IPS-11a (cell line): ENCODE measurements around the gene KLRB1.
"Not testable (repeated sequence)": the region's sequence is repeated elsewhere in the genome, so short reads cannot be mapped to it uniquely, and the experiment has no call there.

ENCODE experiments used
- H3K4me3 ChIP-seq: one replicate; pipeline ENCODE4 v1.5.1; 2013; ENCODE audit warnings: low read depth, low read length, control low read depth

The KLRB1 gene

GRCh38 chr12:9607716-9608115 lies at the start of gene KLRB1:
KLRB1 (minus strand) TSS chr12:9607916; CDS start chr12:9607839, 77 bp downstream.
- no peak within 1 kb of the TSS for H3K4me3 ChIP-seq

- no peak overlapping the region for H3K4me3 ChIP-seq
These were observed 43.6 kb upstream of the KLRB1 start for GRCh38 chr12:9651265-9651729.

DNA sequence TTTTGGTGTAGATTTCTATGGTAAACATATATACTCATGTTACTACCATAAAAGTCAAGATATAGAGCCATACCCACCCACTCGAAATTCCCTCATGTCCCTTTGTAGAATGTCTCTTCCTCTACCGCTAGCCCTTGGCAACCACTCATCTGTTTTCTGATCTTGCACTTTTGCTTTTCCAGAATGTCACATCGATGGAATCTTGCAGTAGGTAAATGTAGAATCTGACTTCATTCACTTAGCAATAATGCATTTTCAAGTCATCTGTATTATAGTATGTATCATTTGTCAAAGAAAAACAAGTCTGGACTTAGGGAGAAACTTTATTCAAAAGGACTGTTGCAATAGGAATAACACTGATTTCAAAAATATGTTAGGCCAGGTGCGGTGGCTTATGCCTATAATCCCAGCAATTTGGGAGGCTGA lies 42.4 kb upstream of the KLRB1 start:
- no peak overlapping the region for H3K4me3 ChIP-seq

DNA sequence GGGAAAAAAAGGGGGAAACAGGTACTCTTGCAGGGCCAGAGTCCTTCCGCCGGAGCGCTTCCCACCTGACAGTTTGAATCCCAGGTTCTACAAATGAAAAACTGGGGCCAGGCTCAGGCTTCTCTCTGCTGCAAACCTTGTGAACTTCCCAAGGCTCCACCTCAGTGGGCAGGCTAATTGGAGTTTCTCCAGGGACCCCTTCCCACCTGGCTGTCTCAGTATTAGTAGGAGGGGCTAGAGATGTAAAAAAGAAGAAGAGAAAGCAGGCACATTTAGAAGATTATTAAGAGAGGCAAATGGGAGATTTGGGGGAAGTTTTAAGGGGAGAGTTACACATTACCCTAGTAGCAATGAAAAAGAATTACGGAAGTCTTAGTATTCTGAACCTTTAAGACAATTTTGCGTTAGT lies 41.8 kb upstream of the KLRB1 start:
- H3K4me3 ChIP-seq, result peak overlapping the region; percentile 55

DNA sequence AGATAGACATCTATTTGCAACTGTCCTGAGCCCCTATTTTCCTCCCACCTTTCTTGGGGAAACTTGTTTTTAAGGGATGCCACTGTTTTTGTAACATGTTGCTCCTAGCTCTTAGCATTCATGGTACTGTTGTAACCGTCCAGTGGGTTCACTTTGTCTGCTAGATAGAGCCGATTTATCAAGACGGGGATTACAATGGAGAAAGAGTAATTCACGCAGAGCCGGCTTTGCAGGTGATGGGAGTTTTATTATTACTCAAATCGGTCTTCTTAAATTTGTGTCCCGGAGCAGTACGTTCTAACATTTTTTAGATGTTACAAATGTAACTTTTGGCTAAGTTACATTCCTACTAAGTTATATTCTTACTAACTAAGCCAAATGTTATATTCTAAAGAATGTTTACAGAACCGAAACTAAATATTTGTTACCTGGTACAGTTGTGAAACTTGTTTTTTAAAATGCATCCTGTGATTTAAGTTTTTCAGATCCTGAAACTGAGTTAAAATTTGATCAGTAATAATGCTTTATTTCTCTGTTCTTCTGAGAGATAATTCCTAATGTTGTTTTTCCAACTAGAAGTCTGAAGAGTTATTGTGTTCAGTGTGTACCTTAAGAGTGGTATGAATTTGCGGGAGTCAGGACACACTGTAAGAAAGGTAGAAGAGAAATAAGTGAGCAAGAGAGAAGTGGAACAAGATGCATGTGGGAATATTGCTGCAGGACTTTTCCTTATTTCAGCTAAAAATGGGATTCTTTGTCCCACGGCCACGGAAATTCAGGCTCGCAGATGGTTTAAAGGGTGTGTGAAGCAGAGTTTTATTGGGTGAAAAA lies 41.2 kb upstream of the KLRB1 start:
- H3K4me3 ChIP-seq, result peak overlapping the region; percentile 55

DNA sequence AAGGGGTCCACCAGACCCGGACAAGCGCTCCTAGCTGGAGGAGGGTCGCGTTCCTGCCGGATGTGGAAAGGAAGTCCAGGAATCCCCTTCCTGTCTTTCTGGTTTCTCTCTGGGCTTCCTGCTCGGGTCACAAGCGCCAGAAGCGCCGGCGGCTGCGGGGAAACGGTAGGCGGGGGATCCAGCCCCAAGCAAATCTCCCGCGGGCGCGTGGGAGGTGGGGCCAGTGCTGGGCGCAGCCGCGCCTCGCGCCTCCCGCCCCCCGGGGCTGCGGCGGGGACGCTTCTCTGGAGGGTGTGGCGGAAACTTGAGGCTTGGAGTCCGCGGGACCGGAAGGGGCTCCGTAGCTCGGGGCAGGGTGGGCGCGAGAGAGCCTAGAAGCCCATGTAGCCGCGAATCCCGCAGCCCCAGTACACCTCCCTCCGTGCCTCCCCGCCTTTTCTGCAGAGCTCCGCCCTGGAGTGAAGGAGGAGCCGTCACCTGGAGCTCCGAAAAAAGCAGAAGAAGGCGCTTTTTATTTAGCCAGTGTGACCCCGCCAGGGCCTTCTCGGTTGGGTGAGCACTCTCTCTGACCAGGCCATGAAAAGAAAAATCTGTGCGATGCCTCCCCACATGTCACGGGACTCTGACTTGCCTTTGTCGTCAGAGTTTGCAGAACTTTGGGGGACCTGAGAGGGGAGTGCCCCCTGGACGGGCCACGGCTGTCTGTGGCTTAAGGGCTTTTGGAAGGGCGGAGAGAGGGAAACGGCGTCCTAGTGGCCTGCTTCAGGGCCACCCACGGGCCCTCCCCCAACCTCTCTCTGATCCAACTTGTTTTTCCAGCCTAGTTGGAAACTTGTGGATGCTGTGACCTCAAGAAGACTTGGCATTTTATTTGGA lies 40.3 kb upstream of the KLRB1 start:
- H3K4me3 ChIP-seq, result peak overlapping the region; percentile 55

DNA sequence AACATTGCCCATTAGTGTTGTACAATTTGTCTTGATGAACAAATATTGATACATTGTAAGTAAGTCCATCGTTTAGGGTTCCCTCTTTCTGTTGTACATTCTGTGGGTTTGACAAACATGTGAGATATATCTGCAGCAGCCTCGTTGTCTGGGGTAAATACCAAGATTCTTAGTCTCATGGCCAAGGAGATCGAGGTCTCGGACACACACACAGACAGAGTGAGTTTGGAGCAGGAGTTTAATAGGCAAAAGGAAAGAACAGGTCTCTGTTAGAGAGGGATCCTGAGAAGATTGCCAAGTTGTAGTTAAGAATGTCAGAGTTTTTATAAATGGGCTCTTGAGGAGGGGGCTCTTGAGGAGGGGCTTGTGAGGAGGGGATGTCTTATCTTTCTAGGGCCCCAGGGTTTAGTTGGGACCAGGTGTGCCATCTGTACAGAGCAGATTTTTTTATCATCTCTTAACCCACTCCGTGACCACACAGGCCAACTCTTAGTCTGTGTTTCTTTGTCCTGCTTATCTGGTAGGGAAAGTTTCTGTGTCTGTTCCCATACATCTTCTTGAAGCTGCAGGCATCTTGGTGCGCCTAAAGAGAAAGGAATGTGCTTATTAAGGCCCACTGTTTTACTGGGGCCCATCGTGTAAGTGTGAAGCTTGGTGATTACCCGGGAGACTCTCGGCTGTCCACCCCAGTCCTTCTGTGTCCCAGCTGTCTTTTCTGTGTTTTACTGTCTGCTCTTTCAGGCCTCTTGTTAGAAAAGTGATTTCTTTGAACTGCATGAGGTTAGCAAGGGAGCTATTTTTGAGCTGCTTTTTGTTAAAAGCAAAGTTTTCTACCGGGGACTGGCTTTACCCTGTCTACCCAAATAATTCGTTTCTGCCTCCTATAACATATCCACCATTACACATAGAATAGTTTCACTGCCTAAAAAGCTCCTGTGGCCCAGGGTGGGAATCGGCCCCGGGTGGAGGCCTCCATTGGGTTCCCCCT lies 39.4 kb upstream of the KLRB1 start:
- peak overlapping the region; percentile 55 for H3K4me3 ChIP-seq

DNA sequence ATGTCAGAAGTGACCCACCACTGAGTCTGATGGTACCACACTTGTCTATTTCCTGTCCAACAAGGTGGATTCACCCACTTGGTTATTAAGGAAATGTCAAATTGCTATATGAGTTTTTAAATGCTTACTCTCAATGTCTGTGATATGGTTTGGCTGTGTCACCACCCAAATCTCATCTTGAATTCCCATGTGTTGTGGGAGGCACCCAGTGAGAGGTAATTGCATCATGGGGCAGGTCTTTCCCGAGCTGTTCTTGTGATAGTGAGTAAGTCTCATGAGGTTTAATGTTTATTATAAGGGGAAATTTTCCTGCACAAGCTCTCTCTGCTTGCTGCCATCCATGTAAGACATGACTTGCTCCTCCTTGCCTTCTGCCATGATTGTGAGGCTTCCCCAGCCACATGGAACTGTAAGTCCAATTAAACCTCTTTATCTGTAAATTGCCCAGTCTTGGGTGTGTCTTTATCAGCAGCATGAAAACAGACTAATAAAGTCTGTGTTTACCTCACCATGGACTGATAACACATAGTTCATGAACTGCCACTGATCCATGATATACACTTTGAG lies 37.4 kb upstream of the KLRB1 start:
- H3K4me3 ChIP-seq, result not testable (repeated sequence)

DNA sequence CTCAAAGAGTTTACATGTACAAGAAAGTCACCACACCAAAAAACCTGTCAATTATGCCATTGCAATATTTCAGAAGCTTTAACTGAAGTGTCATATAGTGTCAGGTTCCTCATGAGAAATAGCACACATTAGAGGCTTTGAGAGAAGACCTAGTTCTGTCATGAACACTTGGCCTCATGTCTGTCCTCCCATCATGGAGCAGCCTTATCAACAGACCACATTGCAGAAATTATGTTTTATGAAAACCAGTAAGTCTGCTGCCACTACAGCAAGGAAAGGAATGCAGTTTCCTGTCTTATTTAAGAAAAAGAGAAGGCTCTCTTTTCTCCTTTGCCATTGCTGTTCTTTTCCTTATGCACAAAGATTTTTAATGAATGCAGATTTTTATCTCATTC lies 35.5 kb upstream of the KLRB1 start:
- no peak overlapping the region for H3K4me3 ChIP-seq

- no peak overlapping the region for H3K4me3 ChIP-seq
These were observed 35.0 kb upstream of the KLRB1 start for GRCh38 chr12:9642606-9643265.

- H3K4me3 ChIP-seq, result no peak overlapping the region
These were observed 32.3 kb upstream of the KLRB1 start for GRCh38 chr12:9640024-9640423.

DNA sequence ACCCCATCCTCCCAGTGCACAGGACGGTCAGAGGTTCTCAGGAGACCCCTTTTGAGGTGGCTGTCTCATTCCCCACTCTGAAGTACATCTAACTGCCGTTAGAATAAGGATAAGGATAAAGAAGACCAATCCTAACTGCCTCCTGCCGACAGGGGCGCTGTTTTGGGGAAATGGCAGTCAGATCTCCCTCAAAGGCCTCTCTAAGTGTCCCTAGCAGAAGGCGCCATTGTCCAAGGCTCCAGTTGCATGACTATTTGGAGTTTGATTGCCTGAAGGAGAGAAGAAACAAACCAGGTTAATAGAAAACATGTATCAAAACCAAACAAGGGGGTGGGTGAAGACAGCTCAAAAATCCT lies 29.1 kb upstream of the KLRB1 start:
- no peak overlapping the region for H3K4me3 ChIP-seq

DNA sequence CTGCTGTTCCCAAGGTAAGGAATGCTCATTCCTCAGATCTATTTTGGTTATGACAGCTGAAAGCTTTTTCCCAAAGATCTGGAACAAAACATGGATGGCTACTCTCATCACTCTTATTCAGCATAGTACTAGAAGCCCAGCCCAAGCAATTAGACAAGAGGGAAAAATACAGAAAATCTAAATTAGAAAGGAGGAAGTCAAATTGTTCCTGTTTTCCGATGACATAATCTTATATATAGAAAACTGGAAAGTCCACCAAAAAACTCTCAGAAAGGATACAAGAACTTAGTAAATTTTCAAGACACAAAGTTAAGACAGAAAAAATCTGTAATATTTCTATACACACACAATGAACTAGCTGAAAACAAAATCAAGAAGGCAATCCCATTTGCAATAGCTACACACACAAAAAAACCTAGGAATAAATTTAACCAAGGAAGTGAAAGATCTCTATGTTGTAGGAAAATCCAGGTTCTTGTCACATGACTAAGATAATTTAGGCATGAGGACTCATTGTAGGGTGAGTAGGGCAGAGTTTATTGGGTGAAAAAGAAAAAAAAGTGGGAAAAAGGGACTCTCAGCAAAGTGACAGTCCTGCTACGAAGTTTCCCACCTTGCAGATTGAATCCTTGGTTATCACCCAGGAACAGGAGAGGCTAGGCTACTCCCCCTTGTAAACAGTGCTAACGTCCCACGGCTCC lies 28.6 kb upstream of the KLRB1 start:
- no peak overlapping the region for H3K4me3 ChIP-seq

GRCh38 chr12:9634969-9635754 lies 27.4 kb upstream of the KLRB1 start:
- no peak overlapping the region for H3K4me3 ChIP-seq

DNA sequence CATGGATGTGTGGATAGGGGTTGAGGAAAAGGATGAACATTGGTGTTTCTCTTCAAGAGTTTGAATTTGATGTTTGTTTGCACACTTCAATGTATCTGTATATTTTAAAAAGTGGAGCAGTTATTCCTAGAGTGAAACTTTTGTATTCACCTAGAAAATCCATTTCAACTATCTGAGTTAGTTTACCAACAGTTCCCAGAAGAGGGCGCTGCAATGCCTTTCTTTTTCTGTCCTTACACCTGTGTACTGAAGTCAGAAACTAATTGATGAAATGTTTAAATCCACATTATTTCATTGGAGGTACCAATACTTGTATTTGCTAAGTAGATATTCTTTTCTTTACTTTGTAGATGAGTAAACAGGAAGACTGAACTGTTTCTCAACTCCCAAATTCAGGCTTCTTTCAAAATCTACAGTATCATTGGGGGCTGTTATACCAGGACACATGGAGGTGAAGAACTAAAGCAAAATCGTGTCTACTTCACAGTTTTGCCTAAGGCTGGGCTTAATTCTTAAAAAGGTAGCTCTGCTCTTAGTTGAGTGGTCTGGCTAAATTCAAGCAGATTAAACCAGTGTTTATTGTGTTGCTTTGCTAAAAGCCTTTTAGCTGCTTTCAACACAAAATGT lies 26.6 kb upstream of the KLRB1 start:
- H3K4me3 ChIP-seq, result no peak overlapping the region

- no peak overlapping the region for H3K4me3 ChIP-seq
These were observed 25.1 kb upstream of the KLRB1 start for GRCh38 chr12:9632766-9633165.

DNA sequence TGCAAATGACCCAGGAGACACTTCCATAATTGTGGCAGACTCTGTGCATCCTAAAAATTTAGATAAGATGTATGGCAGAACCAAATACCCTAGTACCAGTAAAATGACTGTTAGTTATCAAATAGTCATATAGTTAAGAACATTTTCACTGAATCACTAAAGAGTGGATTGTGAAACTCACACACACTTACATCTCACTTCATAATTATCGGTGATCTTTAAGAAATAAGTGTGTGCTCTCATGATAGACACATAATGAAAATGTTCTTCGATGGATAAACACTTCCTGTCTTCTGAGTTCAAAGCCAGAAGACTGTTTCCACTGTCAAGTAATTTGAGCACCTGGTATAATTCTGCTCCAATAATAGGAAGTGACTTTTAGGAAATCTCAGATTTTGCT lies 19.1 kb upstream of the KLRB1 start:
- H3K4me3 ChIP-seq, result no peak overlapping the region

DNA sequence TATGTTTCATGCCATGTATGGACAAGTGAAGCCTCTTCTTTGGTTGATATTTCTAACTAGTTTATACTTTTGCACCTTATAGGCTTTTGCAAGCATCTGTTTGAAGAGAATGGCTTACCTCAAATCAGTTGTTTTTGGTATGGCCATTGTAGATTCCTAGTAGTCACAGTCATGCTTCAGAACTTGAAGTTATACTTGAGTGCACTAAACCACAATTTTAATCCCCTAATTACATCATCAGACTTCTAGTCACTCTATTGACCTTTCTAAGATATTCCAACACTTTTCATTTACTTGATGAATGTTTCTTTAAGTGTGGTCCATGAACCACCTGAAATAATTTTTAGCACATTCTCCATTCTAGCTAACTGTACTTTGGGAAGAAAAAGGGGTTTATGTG lies 18.6 kb upstream of the KLRB1 start:
- no peak overlapping the region for H3K4me3 ChIP-seq
